NCI-H1436 (cell line): ENCODE data around the gene UPK3A.

Experiments used
- DNase-seq: peaks from one replicate; lab custom pipeline; 2025; lab: John Stamatoyannopoulos, UW

UPK3A gene

GRCh38 chr22:45329530-45329936, 44.8 kb downstream of the UPK3A start:
- DNase-seq, result no peak

GRCh38 chr22:45330548-45330947, 45.8 kb downstream of the UPK3A start:
- no peak for DNase-seq

GRCh38 chr22:45331486-45331885, 46.7 kb downstream of the UPK3A start:
- no peak for DNase-seq

- no peak for DNase-seq
Observed at GRCh38 chr22:45332001-45332400, 47.3 kb downstream of the UPK3A start.

- no peak for DNase-seq
Observed at GRCh38 chr22:45334068-45334467, 49.3 kb downstream of the UPK3A start.

- DNase-seq, result no peak
Observed at GRCh38 chr22:45334528-45334927, 49.8 kb downstream of the UPK3A start.

GRCh38 chr22:45335021-45335818, 50.5 kb downstream of the UPK3A start:
- DNase-seq, result no peak

GRCh38 chr22:45335854-45336522, 51.2 kb downstream of the UPK3A start:
- DNase-seq, result no peak

- DNase-seq, result no peak
Observed at GRCh38 chr22:45336971-45337431, 52.3 kb downstream of the UPK3A start.

GRCh38 chr22:45337536-45337935, 52.8 kb downstream of the UPK3A start:
- DNase-seq, result no peak

- DNase-seq, result no peak
Observed at GRCh38 chr22:45338795-45339194, 54.0 kb downstream of the UPK3A start.

GRCh38 chr22:45340323-45340722, 55.6 kb downstream of the UPK3A start:
- no peak for DNase-seq

- DNase-seq, result no peak
Observed at GRCh38 chr22:45341498-45341897, 56.7 kb downstream of the UPK3A start.

- no peak for DNase-seq
Observed at GRCh38 chr22:45343143-45343542, 58.4 kb downstream of the UPK3A start.

GRCh38 chr22:45344334-45344733, 59.6 kb downstream of the UPK3A start:
- DNase-seq, result no peak
